Measurements from ENCODE around the gene PSMB2.

GRCh38 chr1:35657851-35658250, 16.5 kb upstream of the PSMB2 start:
- TF ChIP-seq YY1 (IDR thresholded peaks at IDR 0.05; ENCODE audit: insufficient read depth, insufficient read length) (no peak), SUZ12 (IDR thresholded peaks at IDR 0.05; ENCODE audit: extremely low read depth, insufficient read depth, insufficient read length) (no peak)

All from NT2/D1 (cell line).